Ishikawa (cell line): ENCODE data around the gene SYCP2L.
A peak's percentile ranks its signal among the peaks of the same experiment; 100 is the strongest.

Experiments used
- CEBPB ChIP-seq: IDR thresholded peaks from 2 replicates; pipeline ENCODE4 v1.6.1; 2012
- CREB1 ChIP-seq: IDR thresholded peaks from 2 replicates; pipeline ENCODE4 v1.6.1; 2012; ENCODE audit warnings: low read depth
- EGR1 ChIP-seq: IDR thresholded peaks from 2 replicates; pipeline ENCODE4 v1.6.1; 2012
- EP300 ChIP-seq: IDR thresholded peaks from 2 replicates; pipeline ENCODE4 v1.6.1; 2012; ENCODE audit warnings: borderline replicate concordance
- FOXM1 ChIP-seq: IDR thresholded peaks from 2 replicates; pipeline ENCODE4 v1.6.1; 2012; ENCODE audit warnings: low read depth, borderline replicate concordance
- NFIC ChIP-seq: IDR thresholded peaks from 2 replicates; pipeline ENCODE4 v1.6.1; 2012
- RAD21 ChIP-seq: IDR thresholded peaks from 2 replicates; pipeline ENCODE4 v1.6.1; 2012; ENCODE audit warnings: low read depth
- TAF1 ChIP-seq: IDR thresholded peaks from 2 replicates; pipeline ENCODE4 v1.6.1; 2012; ENCODE audit warnings: low read depth, mild to moderate bottlenecking
- TCF12 ChIP-seq: IDR thresholded peaks from 2 replicates; pipeline ENCODE4 v1.6.1; 2012; ENCODE audit warnings: low read depth
- TEAD4 ChIP-seq: IDR thresholded peaks from 2 replicates; pipeline ENCODE4 v1.6.1; 2012
- YY1 ChIP-seq: IDR thresholded peaks from 2 replicates; pipeline ENCODE4 v1.6.1; 2012; ENCODE audit warnings: low read depth
- ZBTB7A ChIP-seq: IDR thresholded peaks from 2 replicates; pipeline ENCODE4 v1.6.1; 2012; ENCODE audit warnings: low read depth
- TF ChIP-seq, protein P1 (sequence below): IDR thresholded peaks from 2 replicates; pipeline ENCODE4 v1.6.1; 2012
- TF ChIP-seq, protein P2 (sequence below): IDR thresholded peaks from 2 replicates; pipeline ENCODE4 v1.6.1; 2012
- TF ChIP-seq, protein P3 (sequence below): IDR thresholded peaks from 2 replicates; pipeline ENCODE4 v1.6.1; 2012; ENCODE audit warnings: low read depth, mild to moderate bottlenecking

SYCP2L gene

GRCh38 chr6:10951675-10952282 is 64.9 kb downstream of the SYCP2L start:
- TF ChIP-seq YY1 = no peak
- peak; percentile 79 for TF ChIP-seq RAD21

DNA sequence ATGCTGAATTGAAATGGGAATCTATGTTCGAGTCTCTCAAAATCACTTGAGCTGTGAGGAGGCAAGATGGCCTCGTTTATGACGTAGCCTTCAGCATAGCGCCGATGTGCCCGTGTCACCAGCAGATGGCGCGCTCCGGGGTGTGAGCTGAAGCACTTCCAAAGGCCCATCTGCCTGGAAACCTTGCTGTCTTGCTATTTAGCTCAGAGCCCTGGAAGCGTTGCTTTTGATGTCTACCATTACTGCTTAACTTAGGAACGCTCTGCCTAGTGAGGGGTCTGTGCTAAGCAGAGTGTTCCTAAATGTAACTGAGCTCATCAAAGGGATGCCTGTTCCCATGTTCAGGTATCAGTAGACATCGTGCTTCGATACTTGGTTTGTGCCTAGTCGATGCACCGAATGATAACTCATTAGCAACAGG is 67.7 kb downstream of the SYCP2L start:
- TF ChIP-seq RAD21 (peak; percentile 66), TAF1 (no peak), EGR1 (no peak), NFIC (no peak), TEAD4 (no peak), ZBTB7A (no peak), EP300 (no peak), YY1 (peak; percentile 78), CEBPB (no peak), TCF12 (no peak), CREB1 (no peak), FOXM1 (no peak)
- TF ChIP-seq, protein P1, sequence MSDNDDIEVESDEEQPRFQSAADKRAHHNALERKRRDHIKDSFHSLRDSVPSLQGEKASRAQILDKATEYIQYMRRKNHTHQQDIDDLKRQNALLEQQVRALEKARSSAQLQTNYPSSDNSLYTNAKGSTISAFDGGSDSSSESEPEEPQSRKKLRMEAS = no peak
- TF ChIP-seq, protein P2, sequence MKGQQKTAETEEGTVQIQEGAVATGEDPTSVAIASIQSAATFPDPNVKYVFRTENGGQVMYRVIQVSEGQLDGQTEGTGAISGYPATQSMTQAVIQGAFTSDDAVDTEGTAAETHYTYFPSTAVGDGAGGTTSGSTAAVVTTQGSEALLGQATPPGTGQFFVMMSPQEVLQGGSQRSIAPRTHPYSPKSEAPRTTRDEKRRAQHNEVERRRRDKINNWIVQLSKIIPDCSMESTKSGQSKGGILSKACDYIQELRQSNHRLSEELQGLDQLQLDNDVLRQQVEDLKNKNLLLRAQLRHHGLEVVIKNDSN = no peak
- TF ChIP-seq, protein P3, sequence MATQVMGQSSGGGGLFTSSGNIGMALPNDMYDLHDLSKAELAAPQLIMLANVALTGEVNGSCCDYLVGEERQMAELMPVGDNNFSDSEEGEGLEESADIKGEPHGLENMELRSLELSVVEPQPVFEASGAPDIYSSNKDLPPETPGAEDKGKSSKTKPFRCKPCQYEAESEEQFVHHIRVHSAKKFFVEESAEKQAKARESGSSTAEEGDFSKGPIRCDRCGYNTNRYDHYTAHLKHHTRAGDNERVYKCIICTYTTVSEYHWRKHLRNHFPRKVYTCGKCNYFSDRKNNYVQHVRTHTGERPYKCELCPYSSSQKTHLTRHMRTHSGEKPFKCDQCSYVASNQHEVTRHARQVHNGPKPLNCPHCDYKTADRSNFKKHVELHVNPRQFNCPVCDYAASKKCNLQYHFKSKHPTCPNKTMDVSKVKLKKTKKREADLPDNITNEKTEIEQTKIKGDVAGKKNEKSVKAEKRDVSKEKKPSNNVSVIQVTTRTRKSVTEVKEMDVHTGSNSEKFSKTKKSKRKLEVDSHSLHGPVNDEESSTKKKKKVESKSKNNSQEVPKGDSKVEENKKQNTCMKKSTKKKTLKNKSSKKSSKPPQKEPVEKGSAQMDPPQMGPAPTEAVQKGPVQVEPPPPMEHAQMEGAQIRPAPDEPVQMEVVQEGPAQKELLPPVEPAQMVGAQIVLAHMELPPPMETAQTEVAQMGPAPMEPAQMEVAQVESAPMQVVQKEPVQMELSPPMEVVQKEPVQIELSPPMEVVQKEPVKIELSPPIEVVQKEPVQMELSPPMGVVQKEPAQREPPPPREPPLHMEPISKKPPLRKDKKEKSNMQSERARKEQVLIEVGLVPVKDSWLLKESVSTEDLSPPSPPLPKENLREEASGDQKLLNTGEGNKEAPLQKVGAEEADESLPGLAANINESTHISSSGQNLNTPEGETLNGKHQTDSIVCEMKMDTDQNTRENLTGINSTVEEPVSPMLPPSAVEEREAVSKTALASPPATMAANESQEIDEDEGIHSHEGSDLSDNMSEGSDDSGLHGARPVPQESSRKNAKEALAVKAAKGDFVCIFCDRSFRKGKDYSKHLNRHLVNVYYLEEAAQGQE = no peak

- TF ChIP-seq NFIC (no peak), ZBTB7A (no peak)
Measured at GRCh38 chr6:10956776-10957175, 69.9 kb downstream of the SYCP2L start.

GRCh38 chr6:10957414-10957886 is 70.6 kb downstream of the SYCP2L start:
- TF ChIP-seq EP300 (no peak), CEBPB (no peak), YY1 (no peak), RAD21 (no peak), TAF1 (no peak), TEAD4 (no peak), EGR1 (no peak), TCF12 (no peak), FOXM1 (no peak), NFIC (no peak)
- TF ChIP-seq, protein P1 = no peak
- TF ChIP-seq, protein P2 = no peak
- TF ChIP-seq, protein P3 = no peak

DNA sequence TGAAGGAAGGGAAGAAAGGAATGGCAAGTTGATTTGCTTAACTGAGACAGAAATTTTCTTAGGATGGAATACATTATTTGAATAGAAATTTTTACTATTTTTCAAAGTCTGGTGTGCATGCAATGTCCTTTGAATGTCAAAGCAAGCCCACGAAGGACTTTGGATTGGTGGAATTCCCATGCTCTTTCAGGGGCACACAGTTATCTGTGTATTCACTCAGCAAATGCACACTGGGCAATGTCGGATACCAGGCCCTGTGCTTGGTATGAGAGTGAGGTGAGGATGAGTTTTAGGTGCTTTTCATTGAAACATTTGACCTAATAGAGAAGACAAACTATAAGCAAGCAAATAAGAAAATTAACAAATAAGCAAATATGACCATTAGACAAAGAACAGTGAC is 73.3 kb downstream of the SYCP2L start:
- no peak for TF ChIP-seq FOXM1
- TF ChIP-seq, protein P3 = no peak
